Activated naive CD8-positive, alpha-beta T cell treated with anti-CD3 and anti-CD28 coated beads, Interleukin-2, amount 10 ng/mL, durations not matched to agents 7 days and 5 days (primary cell): ENCODE measurements around the gene PXMP2. TPM values are rescaled to one million over a fixed set of nuclear protein-coding genes. Genes with fewer than 3 reads are reported as not detected.

Experiments
- ATAC-seq: fragments of 150-1000 bp; cut with Tn5 transposase; one replicate; pipeline ENCODE4 v1.10.0; 2021; ENCODE audit warnings: low read depth, moderate library complexity
- POLR2A ChIA-PET: fragments of 350-600 bp; sonication (Branson Sonifier 250); formaldehyde crosslinking; loops from one replicate; lab custom pipeline; 2021; ENCODE audit warnings: antibody characterized with exemption; lab: Charles Lee
- DNase-seq: peaks from one replicate; pipeline ENCODE4 v3.0.0; 2021
- H3K27ac Mint-ChIP-seq: one replicate; pipeline ENCODE4 v1.8.0; 2022; ENCODE audit warnings: mild to moderate bottlenecking, mixed read lengths
- H3K27me3 Mint-ChIP-seq: one replicate; pipeline ENCODE4 v1.8.0; 2022; ENCODE audit warnings: mild to moderate bottlenecking, moderate library complexity, mixed read lengths
- H3K36me3 Mint-ChIP-seq: one replicate; pipeline ENCODE4 v1.8.0; 2021; ENCODE audit warnings: mild to moderate bottlenecking, mixed read lengths
- H3K4me1 Mint-ChIP-seq: one replicate; pipeline ENCODE4 v1.8.0; 2021; ENCODE audit warnings: mixed read lengths
- H3K4me3 Mint-ChIP-seq: one replicate; pipeline ENCODE4 v1.8.0; 2022; ENCODE audit warnings: mild to moderate bottlenecking, moderate library complexity, mixed read lengths
- H3K9me3 Mint-ChIP-seq: one replicate; pipeline ENCODE4 v1.8.0; 2021; ENCODE audit warnings: mixed read lengths
- total RNA-seq, 2 experiments: library from RNA; stranded (reverse); gene quantifications; one replicate each; pipeline ENCODE4 v1.2.3, GENCODE V29; 2021

PXMP2 gene
- total RNA-seq, 2 experiments from 2014 or later: 26.6 to 29.2 TPM

GRCh38 chr12:132649226-132649945 is 38.0 kb upstream of the PXMP2 start:
- Mint-ChIP-seq H3K4me3 (no peak overlapping the region), H3K4me1 (peaks cover 8% of the 10 kb centered on the region), H3K36me3 (peaks cover 24% of the 10 kb centered on the region), H3K27me3 (no peaks in the 10 kb centered on the region), H3K27ac (no peak overlapping the region), H3K9me3 (no peaks in the 10 kb centered on the region)
- POLR2A ChIA-PET: no interaction called here
- DNase-seq (no peak), ATAC-seq (no peak)

GRCh38 chr12:132651444-132652100 is 35.8 kb upstream of the PXMP2 start:
- Mint-ChIP-seq H3K36me3 (peaks cover 23% of the 10 kb centered on the region), H3K4me1 (peaks cover 8% of the 10 kb centered on the region), H3K27ac (no peak overlapping the region), H3K4me3 (no peak overlapping the region), H3K27me3 (no peaks in the 10 kb centered on the region), H3K9me3 (no peaks in the 10 kb centered on the region)
- POLR2A ChIA-PET: no interaction called here
- ATAC-seq (no peak), DNase-seq (no peak)

- no peak for DNase-seq
- Mint-ChIP-seq H3K9me3 (no peaks in the 10 kb centered on the region), H3K4me1 (peaks cover 5% of the 10 kb centered on the region), H3K27me3 (no peaks in the 10 kb centered on the region), H3K4me3 (no peak overlapping the region), H3K27ac (peak overlapping the region; percentile 68), H3K36me3 (peaks cover 30% of the 10 kb centered on the region)
- no peak for ATAC-seq
- POLR2A ChIA-PET: no interaction called here
These were observed 33.7 kb upstream of the PXMP2 start for GRCh38 chr12:132653567-132654290.

GRCh38 chr12:132657004-132657727 is 30.2 kb upstream of the PXMP2 start:
- Mint-ChIP-seq H3K4me3 (no peak overlapping the region), H3K9me3 (no peaks in the 10 kb centered on the region), H3K36me3 (peaks cover 42% of the 10 kb centered on the region)

GRCh38 chr12:132658149-132658894 is 29.1 kb upstream of the PXMP2 start:
- H3K27me3 Mint-ChIP-seq: no peaks in the 10 kb centered on the region
- DNase-seq: no peak
- H3K4me3 Mint-ChIP-seq: no peak overlapping the region
- POLR2A ChIA-PET: no interaction called here
- H3K27ac Mint-ChIP-seq: no peak overlapping the region
- ATAC-seq: no peak
- H3K36me3 Mint-ChIP-seq: peaks cover 43% of the 10 kb centered on the region
- peaks cover 38% of the 10 kb centered on the region for H3K4me1 Mint-ChIP-seq
- no peaks in the 10 kb centered on the region for H3K9me3 Mint-ChIP-seq

More at GRCh38 chr12:132657004-132657727, 30.2 kb upstream of the PXMP2 start:
- Mint-ChIP-seq H3K4me1 (peaks cover 30% of the 10 kb centered on the region), H3K27me3 (no peaks in the 10 kb centered on the region), H3K27ac (no peak overlapping the region)
- ATAC-seq (no peak), DNase-seq (no peak)
- POLR2A ChIA-PET: no interaction called here

- POLR2A ChIA-PET: no interaction called here
- Mint-ChIP-seq H3K4me1 (peaks cover 43% of the 10 kb centered on the region), H3K27ac (no peak overlapping the region), H3K4me3 (no peak overlapping the region), H3K36me3 (peaks cover 40% of the 10 kb centered on the region), H3K9me3 (no peaks in the 10 kb centered on the region), H3K27me3 (no peaks in the 10 kb centered on the region)
- no peak for DNase-seq
- ATAC-seq: no peak
These were observed 28.2 kb upstream of the PXMP2 start for GRCh38 chr12:132659146-132659545.

- H3K4me3 Mint-ChIP-seq: peak overlapping the region; percentile 9
- H3K27ac Mint-ChIP-seq: peak overlapping the region; percentile 40
- H3K4me1 Mint-ChIP-seq: peaks cover 45% of the 10 kb centered on the region
- ATAC-seq: peak; percentile 66
- peaks cover 44% of the 10 kb centered on the region for H3K36me3 Mint-ChIP-seq
- no peak for DNase-seq
- POLR2A ChIA-PET: interaction anchor here (0.6 kb wide), 1 partner anchor 95 kb away, joined by 5 read pairs; no protein-coding TSS in a partner anchor
- H3K27me3 Mint-ChIP-seq: no peaks in the 10 kb centered on the region
- H3K9me3 Mint-ChIP-seq: no peaks in the 10 kb centered on the region
These were observed 27.3 kb upstream of the PXMP2 start for GRCh38 chr12:132660052-132660451.

GRCh38 chr12:132660996-132661395 is 26.4 kb upstream of the PXMP2 start:
- H3K9me3 Mint-ChIP-seq: no peaks in the 10 kb centered on the region
- DNase-seq: no peak
- peaks cover 47% of the 10 kb centered on the region for H3K4me1 Mint-ChIP-seq
- ATAC-seq: no peak
- H3K36me3 Mint-ChIP-seq: peaks cover 52% of the 10 kb centered on the region
- H3K4me3 Mint-ChIP-seq: no peak overlapping the region
- POLR2A ChIA-PET: interaction anchor here (0.7 kb wide), 1 partner anchor 294 kb away, joined by 3 read pairs; no protein-coding TSS in a partner anchor
- peak overlapping the region; percentile 24 for H3K27ac Mint-ChIP-seq
- no peaks in the 10 kb centered on the region for H3K27me3 Mint-ChIP-seq

- Mint-ChIP-seq H3K36me3 (peaks cover 56% of the 10 kb centered on the region), H3K4me3 (no peak overlapping the region), H3K9me3 (no peaks in the 10 kb centered on the region), H3K27me3 (no peaks in the 10 kb centered on the region), H3K27ac (peak overlapping the region; percentile 6), H3K4me1 (peaks cover 47% of the 10 kb centered on the region)
- POLR2A ChIA-PET: no interaction called here
- ATAC-seq (no peak), DNase-seq (no peak)
These were observed 25.4 kb upstream of the PXMP2 start for GRCh38 chr12:132661972-132662371.

GRCh38 chr12:132662901-132663755 is 24.3 kb upstream of the PXMP2 start:
- Mint-ChIP-seq H3K27ac (peak overlapping the region; percentile 35), H3K4me3 (peak overlapping the region; percentile 11), H3K36me3 (peaks cover 54% of the 10 kb centered on the region), H3K9me3 (no peaks in the 10 kb centered on the region), H3K27me3 (no peaks in the 10 kb centered on the region), H3K4me1 (peaks cover 47% of the 10 kb centered on the region)
- ATAC-seq (peak; percentile 17), DNase-seq (no peak)
- POLR2A ChIA-PET: no interaction called here

GRCh38 chr12:132664206-132665148 is 22.9 kb upstream of the PXMP2 start:
- Mint-ChIP-seq H3K27me3 (no peaks in the 10 kb centered on the region), H3K36me3 (peaks cover 55% of the 10 kb centered on the region), H3K4me3 (no peak overlapping the region), H3K9me3 (no peaks in the 10 kb centered on the region), H3K27ac (peak overlapping the region; percentile 68), H3K4me1 (peaks cover 47% of the 10 kb centered on the region)
- POLR2A ChIA-PET: no interaction called here
- ATAC-seq: no peak
- DNase-seq: no peak
